Neutrophil (primary cell): ENCODE data around the gene BCAS1.
"Not testable (repeated sequence)": the region's sequence is repeated elsewhere in the genome, so short reads cannot be mapped to it uniquely, and the experiment has no call there.

ENCODE experiments used
- H3K27ac ChIP-seq: fragments of 200-600 bp; sonication (generic); 2 replicates; pipeline ENCODE4 v1.5.1; 2016; ENCODE audit warnings: mild to moderate bottlenecking, moderate library complexity
- H3K27me3 ChIP-seq: fragments of 200-600 bp; sonication (generic); 2 replicates; pipeline ENCODE4 v1.6.0; 2016; ENCODE audit warnings: mild to moderate bottlenecking
- H3K36me3 ChIP-seq: fragments of 200-600 bp; sonication (generic); 2 replicates; pipeline ENCODE4 v1.5.1; 2017
- H3K4me1 ChIP-seq, 2 experiments: fragments of 200-600 bp in 1 of 2; sonication (generic) in 1 of 2; 1 replicate in 1 of 2; 2 replicates in 1 of 2; pipeline versions ENCODE4 v1.5.1 to v1.6.1; 2013 to 2016; ENCODE audit warnings: low read depth in 1 of 2, low read length in 1 of 2, mild to moderate bottlenecking in 1 of 2, moderate library complexity in 1 of 2; ENCODE audit not compliant: control insufficient read depth in 1 of 2, insufficient read depth in 1 of 2
- H3K4me3 ChIP-seq, 2 experiments: fragments of 200-600 bp in 1 of 2; sonication (generic) in 1 of 2; 1 replicate in 1 of 2; 2 replicates in 1 of 2; pipeline ENCODE4 v1.5.1; 2013 to 2016; ENCODE audit warnings: low read depth in 1 of 2, low read length in 1 of 2, mild to moderate bottlenecking in 1 of 2, moderate library complexity in 1 of 2
- H3K9me3 ChIP-seq: fragments of 200-600 bp; sonication (generic); 2 replicates; pipeline ENCODE4 v1.5.1; 2016
- TF ChIP-seq, protein P1 (sequence below): fragments of 200-600 bp; sonication (generic); IDR thresholded peaks from 2 replicates; pipeline ENCODE4 v1.5.1; 2016; ENCODE audit warnings: antibody characterized with exemption

BCAS1 gene

GRCh38 chr20:54013471-54013870 lies 56.9 kb downstream of the BCAS1 start:
- H3K4me1 ChIP-seq, result no peaks in the 10 kb centered on the region
- H3K27ac ChIP-seq, result no peak overlapping the region
- TF ChIP-seq, protein P1, sequence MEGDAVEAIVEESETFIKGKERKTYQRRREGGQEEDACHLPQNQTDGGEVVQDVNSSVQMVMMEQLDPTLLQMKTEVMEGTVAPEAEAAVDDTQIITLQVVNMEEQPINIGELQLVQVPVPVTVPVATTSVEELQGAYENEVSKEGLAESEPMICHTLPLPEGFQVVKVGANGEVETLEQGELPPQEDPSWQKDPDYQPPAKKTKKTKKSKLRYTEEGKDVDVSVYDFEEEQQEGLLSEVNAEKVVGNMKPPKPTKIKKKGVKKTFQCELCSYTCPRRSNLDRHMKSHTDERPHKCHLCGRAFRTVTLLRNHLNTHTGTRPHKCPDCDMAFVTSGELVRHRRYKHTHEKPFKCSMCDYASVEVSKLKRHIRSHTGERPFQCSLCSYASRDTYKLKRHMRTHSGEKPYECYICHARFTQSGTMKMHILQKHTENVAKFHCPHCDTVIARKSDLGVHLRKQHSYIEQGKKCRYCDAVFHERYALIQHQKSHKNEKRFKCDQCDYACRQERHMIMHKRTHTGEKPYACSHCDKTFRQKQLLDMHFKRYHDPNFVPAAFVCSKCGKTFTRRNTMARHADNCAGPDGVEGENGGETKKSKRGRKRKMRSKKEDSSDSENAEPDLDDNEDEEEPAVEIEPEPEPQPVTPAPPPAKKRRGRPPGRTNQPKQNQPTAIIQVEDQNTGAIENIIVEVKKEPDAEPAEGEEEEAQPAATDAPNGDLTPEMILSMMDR, result no peak
- no peaks in the 10 kb centered on the region for H3K9me3 ChIP-seq
- H3K27me3 ChIP-seq, result peaks cover 20% of the 10 kb centered on the region
- no peaks in the 10 kb centered on the region for H3K36me3 ChIP-seq
- H3K4me3 ChIP-seq, result no peak overlapping the region

- no peaks in the 10 kb centered on the region for H3K36me3 ChIP-seq
- H3K27me3 ChIP-seq, result peaks cover 20% of the 10 kb centered on the region
- H3K9me3 ChIP-seq, result no peaks in the 10 kb centered on the region
- TF ChIP-seq, protein P1, result no peak
- H3K4me1 ChIP-seq, result no peaks in the 10 kb centered on the region
- H3K27ac ChIP-seq, result no peak overlapping the region
- H3K4me3 ChIP-seq, result no peak overlapping the region
These were observed 59.0 kb downstream of the BCAS1 start for GRCh38 chr20:54011346-54011745.

DNA sequence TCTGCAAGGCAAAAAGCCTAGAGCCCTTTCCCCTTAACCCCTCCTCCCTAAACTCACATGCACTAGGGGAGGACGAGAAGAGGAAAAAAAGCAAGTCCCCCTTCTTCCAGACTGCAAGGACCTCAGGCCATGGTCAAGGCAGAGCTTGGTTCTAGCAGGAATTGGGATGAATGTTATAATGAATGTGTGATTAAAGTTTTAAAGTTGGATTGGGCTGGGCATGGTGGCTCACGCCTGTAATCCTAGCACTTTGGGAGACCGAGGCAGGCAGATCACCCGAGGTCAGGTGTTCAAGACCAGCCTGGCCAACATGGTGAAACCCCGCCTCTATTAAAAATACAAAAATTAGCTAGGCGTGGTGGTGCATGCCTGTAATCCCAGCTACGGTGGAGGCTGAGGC lies 64.2 kb downstream of the BCAS1 start:
- H3K4me1 ChIP-seq, H3K4me3 ChIP-seq, H3K36me3 ChIP-seq, H3K27ac ChIP-seq, H3K9me3 ChIP-seq: not testable (repeated sequence)
- H3K27me3 ChIP-seq, result peaks cover 20% of the 10 kb centered on the region

- no peak overlapping the region for H3K27ac ChIP-seq
- no peaks in the 10 kb centered on the region for H3K36me3 ChIP-seq
- H3K4me3 ChIP-seq, result no peak overlapping the region
- TF ChIP-seq, protein P1, result no peak
- peaks cover 17% of the 10 kb centered on the region for H3K27me3 ChIP-seq
- peaks cover 6% of the 10 kb centered on the region for H3K9me3 ChIP-seq
- H3K4me1 ChIP-seq, result no peaks in the 10 kb centered on the region
These were observed 64.9 kb downstream of the BCAS1 start for GRCh38 chr20:54005524-54005923.

DNA sequence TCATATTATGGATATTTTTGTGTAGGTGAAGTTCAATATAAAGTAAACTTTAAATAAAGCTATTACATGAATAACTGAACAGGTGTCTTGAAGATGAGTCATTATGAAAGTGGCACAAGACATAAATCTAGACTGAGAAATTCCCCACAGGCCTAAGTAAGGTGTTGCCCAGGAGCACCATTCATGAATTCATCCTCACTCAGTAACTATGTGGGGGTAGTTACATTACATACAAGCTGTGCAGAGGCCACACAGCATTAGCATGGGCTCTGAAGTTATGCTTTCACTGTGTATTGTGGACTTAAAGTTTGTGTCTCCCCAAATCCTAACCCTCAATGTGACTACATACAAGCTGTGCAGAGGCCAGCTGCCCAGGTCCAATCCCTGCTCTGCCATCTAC lies 65.9 kb downstream of the BCAS1 start:
- H3K27ac ChIP-seq, result no peak overlapping the region
- H3K4me1 ChIP-seq, result no peaks in the 10 kb centered on the region
- TF ChIP-seq, protein P1, result no peak
- peaks cover 8% of the 10 kb centered on the region for H3K27me3 ChIP-seq
- peaks cover 6% of the 10 kb centered on the region for H3K9me3 ChIP-seq
- H3K36me3 ChIP-seq, result no peaks in the 10 kb centered on the region
- no peak overlapping the region for H3K4me3 ChIP-seq

- TF ChIP-seq, protein P1, result no peak
- Histone ChIP-seq H3K4me3 (no peak overlapping the region), H3K27ac (no peak overlapping the region), H3K27me3 (no peaks in the 10 kb centered on the region), H3K36me3 (no peaks in the 10 kb centered on the region), H3K9me3 (peaks cover 6% of the 10 kb centered on the region), H3K4me1 (no peaks in the 10 kb centered on the region)
These were observed 67.7 kb downstream of the BCAS1 start for GRCh38 chr20:54002741-54003140.
